Middle frontal gyrus (tissue), 1 donor: ENCODE results near the gene RIMS3.
"Not testable (repeated sequence)": the region's sequence is repeated elsewhere in the genome, so short reads cannot be mapped to it uniquely, and the experiment has no call there.

ENCODE experiments used
- DNase-seq: peaks from one replicate; pipeline ENCODE4 v3.0.0-alpha.2; 2015; ENCODE audit warnings: low spot score; ENCODE audit errors: extremely low spot score

The RIMS3 gene

DNA sequence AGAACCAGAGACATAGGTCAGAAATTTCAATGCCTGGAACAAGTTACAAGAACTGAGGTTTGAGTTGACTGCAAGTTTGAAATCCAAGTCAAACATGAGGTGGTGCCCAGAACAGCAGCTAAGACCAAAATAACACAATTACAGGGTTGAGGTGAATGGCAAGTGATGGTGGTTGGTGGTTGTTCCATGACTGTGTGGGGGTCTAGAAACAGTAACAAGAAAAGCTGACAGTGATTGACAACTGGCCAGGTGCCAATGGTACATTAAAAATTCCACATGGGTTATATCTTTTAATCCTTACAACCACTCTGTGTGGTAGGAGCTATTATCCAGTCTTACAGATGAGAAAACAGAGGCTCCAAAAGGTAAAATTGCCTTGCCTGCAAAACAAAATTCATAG lies 32.0 kb downstream of the RIMS3 start:
- no peak for DNase-seq

DNA sequence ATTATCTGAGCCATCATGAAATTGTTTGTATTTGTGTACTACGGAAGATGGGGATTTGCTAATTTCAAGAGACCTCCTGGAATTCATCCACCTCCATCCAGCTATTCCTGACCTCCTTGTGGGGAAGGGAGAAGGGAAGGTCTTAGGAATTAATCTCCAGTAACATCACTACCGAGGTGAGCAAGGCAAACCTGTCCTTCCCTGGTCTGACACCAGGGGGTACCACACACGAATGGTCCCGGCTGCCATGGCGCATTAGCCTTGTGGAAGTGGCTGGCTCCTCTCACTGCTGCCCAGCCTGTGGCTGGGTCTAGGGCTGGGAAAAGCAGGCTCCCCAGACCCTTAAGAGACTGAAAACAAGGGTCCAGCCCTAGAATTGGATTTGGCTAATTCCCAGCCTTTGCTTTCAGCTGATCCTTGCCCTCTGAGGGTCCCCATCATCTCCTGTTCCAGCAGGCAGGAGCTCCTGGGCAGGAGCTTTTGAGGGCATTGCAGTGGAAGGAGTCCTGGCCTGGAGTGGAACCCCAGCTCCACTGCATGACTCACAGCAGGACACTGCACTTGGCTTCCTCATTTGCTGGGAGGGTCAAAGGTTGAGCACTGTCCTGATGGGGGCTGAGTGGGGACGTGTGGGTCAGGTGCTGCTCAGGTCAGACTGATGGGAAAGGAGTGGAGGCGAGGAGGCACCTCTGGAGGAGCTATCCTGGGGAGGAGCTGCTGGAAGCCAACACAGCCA lies 34.8 kb downstream of the RIMS3 start:
- DNase-seq, result no peak

DNA sequence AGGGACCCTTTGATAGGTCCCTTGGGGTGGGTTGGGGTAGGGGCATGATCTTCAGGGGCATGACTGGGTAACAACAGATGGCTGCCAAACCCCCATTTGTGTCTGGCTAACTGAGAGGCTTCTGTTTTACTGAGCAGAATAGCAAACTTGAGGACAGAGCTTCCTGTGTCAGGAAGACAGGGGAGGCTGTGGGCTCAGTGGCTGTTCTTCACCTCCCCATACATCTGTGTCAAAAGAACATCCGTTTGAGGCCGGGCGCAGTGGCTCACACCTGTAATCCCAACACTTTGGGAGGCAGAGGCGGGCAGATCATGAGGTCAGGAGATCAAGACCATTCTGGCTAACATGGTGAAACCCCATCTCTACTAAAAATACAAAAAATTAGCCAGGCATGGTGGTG lies 35.9 kb downstream of the RIMS3 start:
- not testable (repeated sequence) for DNase-seq

DNA sequence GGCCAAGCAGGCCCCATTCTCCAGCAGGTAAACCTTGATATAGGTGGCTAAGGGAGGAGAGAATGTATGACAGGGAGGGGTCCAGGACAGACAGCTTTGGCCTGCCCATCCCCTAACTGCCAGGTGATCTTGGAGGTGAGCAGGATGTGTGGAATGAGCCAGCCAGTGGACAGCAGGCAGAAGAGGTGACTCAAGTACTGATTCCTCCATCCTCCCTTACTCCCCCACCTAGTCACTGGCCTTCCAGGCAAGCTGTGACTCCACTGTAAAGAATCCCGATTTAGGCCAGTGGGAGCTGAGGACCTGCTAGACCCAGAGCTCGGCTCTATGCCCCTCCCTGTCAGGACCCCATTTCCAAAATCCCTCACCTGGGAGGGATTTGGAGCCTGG lies 36.6 kb downstream of the RIMS3 start:
- no peak for DNase-seq

DNA sequence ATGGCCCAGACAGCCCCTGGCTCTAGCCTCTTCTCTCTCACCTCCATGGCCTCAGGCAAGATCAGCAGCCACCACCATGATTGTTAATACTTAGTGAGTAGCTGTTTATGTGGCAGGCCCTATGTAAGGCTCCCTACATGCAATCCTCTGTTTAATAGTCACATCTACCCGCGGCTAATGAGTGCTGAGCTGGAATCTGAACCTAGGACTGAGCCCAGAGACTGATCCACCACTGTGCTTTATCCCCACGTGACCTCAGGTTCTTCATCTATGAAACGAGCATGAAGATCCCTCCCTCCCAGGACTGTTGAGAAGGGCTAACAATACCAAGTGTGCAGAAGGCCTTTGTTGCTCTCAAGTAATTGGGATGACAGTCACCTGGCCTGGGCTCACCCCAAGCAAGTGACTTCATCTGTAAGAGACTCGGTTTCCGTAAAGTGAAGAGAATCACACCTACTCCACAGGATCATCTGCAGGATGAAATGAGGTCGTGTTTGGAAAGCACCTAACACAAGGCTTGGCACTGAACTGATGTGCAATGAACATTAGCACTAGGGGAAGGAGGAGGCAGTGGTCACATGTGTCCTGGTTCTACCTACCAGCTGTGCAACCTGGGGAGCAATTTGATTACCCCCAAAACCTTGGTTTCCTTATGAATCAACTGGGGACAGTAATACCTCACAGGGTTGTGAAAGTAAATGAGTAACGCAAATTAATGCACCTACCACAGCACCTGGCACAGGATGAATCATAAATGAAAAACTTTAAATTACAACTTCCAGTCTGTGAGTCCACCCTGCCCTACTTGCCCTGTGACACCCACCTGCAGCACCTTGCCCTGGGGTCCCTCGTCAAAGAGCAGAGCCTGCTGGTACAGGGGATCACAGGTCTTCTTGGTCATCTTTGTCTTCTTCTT lies 37.2 kb downstream of the RIMS3 start:
- DNase-seq, result no peak

DNA sequence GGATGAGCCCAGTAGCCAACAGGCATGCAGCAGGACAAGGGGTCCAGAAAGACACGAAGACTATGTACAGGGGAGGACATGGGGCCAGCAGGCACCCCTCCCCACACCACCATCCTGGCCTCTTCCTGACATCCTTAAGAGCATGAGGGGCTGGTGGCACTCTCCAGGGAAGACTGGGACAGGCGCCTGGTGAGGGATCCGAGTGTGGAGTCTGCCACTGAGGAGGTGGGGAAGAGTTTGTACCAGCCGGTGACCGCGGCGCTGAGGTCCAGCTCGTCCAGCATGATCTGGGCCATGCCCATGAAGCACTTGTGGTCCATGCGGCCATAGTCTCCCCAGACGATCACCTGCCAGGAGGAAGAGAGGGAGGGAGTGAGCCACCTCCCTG lies 39.1 kb downstream of the RIMS3 start:
- no peak for DNase-seq

DNA sequence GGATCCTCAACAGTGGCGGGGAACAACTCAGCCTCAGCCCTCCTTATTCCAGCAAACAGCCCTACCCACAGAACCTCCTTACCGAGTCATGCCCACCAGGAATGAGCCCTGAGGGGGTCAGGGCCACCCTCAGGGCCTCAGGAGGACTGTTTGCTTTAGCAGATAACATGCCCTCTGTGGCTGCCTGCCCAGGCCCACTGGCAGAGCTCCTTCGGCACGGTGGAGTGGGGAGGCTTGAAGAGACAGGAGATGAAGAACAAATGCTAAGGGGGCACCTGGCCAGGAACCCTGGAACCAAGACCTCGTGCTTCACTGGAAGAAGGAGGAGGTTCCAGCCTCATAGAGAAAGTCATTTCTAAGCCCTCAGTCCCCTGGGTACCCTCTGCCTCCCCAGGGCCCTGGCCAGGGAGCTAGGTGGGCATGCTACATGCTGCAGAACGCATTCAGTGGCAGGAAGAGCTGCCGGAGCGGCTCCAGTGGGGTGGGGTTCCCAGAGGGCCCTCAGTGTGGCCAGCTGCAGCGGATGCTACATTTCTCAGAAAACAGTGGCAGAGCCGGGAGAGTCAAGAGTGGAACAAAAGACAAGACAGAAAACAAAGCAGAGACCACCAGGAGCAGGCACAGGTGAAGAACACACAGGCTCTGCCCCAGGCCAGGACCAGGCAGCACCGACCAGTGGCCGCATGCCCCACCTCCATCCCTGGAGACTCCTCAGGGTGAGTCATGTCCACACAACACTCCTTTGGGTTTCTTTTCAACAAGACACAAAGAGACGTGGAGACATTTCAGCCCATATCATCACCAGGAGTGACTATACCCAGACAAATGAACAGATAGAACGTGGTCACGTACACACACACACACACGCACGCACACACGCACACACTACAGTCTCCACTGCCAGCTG lies 39.8 kb downstream of the RIMS3 start:
- DNase-seq, result no peak

DNA sequence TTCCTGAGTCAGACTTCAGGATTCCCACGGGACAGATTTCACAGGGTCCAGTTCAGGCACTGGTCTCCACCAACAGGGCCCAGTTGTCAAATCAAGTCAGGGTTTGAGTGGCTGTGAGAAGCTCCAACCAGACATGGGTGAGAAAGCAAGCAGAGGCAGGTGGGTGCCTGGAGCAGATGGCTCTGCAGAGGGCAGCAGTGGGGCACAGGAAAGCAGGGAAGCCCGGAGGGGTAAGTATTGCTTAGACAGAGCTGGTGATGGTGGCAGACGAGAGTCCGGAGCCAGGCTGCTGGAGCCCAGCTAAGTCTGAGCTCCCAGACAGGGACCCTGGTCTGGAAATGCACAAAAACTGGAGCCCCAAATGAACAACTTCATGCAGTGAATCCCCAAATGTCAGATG lies 40.4 kb downstream of the RIMS3 start:
- no peak for DNase-seq

DNA sequence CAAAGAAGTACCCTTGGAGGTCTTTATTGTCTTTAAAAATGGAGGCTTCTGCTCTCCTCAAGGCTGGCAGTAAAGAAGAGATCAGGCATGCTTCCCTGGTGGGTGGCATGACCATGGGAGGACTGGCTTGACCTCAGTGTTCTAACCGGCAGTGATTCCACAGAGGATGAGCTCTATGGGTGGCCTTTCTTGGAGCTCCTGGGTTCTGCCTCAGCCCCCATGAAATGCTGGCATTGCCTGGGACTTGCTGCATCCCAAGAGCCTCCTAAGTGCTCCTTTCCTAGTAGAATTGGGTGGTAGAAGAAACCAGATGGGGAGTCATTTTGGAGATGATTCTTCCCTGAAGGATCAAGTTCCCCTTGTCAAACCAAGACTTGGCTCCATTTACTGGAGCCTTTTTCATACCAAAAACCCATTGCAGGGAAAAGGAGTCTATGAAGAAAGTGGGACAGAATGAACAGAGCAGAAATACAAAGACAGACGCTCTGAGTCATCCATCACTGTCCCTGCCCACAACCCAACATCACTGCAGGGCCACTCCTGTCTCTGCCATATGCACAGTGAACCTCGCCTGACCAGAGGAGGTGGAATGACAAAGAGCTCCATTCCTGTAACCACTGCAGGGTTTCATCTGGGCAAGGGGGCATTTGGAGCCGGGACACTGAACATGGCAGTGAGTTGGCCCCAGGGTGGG lies 42.4 kb downstream of the RIMS3 start:
- peak; percentile 42 for DNase-seq

DNA sequence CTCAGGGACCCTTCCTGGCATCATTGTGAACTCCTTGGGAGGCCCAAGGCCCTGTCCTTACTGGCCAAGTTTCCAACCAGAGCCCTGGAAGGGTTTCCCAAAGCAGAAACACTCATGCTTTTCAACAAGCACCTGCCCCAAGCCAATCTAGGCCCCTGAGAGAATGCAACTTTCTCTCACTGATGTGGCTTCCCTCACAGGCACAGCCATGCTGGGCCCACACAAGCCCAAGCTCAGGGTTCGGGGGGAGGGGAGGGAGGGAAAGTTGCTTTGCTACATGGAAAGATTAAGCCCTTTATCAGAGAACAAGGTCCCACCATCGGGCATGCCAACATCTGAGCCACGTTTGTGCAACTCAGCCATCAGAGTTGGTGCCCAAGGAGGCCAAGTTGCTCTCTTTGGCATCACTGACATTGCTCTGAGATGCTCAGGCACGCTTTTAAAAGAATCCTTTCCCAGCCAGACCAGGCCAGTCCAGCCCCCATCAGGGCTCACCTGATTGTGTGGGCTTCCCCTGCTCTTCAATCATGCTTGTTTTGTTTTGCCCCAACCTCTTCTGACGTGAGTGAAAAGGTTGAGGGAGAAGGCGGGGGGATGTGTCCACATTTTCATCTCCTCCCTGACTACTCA lies 43.5 kb downstream of the RIMS3 start:
- DNase-seq, result no peak

DNA sequence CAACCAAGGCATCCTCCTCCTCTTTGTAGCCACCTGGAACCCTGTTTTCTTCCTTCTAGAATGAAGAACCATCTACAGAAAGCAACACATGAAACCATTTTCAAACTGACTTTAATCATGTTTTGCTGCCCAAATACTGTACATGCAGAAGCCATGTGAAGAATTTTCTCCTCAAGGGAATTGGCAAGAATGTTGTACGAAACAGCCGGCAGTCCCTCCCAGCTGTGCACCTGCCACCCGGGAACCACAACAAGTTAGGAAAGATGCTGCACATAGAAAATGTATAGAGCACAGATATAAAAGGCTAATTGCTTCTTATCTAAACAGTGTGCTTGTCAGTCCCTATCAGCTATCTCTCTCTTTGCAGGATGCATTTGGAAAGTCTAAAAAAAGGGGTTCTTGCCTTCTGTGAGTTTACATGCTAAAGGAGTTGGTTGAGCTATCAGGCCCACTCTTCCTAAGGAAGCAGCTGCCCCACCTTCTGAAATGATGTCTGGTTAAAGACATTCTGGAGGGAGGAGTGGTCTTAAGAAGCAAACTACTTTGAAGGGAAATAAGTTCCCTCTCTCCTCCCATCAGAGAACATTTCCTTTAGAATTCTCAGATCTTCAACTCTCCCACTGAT lies 44.8 kb downstream of the RIMS3 start:
- no peak for DNase-seq

DNA sequence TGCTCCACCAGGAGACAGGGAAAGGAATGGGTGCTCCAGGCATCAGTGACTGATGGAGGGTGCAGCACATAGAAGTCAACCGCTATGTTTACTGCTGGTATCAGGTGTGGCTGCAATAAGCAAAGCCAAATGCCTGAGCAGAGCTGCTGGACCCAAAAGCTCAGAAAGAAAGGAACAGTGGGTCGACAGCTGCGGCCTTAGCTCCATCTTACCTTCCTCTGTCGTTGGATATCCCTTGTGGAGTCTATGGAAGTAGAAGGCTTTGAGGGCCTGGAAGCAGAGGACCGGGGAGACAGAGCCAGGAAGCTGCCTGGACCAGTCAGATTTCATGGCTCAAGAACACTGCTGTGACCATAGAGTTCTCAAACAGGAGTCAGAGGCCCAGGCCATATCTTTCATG lies 45.3 kb downstream of the RIMS3 start:
- DNase-seq, result no peak

DNA sequence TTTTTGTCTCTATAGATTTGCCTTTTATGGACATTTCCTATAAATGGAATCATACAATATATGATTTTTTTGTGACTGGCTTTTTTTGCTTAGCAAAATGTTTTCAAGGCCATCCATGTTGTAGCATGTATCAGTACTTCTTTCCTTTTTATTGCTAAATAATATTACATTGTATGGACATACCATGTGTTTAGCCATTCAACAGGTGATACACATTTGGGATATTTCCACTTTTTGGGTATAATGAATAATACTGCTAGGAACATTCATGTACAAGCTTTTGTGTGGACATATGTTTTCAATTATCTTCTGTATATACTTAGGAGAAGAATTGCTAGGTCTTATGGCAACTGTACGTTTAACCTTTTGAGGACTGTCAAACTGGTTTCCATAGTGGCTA lies 47.4 kb downstream of the RIMS3 start:
- no peak for DNase-seq

DNA sequence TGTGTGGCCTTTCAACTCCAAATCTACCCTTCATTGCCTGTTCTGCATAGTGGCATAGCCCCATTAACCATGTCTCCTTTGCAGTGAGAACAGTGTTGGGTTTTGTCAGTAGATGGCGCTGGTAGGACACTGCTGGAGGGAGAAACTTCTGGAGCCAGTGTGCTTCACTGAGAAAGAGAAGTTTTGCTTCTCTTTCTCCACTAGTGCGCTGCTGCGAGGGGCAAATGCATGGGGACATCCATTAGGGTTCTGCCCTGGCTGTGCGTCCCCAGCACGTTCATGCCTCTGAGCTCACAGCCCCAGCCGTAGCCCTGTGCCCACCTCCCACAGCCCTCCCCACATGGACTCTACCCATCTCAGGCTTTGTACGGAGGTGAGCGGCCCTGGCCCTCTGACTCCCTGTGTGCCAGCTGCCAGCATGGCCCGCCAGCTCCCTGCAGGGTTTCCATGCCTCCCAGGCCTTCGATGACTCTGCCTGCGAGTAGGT lies 53.1 kb downstream of the RIMS3 start:
- DNase-seq, result peak; percentile 70

DNA sequence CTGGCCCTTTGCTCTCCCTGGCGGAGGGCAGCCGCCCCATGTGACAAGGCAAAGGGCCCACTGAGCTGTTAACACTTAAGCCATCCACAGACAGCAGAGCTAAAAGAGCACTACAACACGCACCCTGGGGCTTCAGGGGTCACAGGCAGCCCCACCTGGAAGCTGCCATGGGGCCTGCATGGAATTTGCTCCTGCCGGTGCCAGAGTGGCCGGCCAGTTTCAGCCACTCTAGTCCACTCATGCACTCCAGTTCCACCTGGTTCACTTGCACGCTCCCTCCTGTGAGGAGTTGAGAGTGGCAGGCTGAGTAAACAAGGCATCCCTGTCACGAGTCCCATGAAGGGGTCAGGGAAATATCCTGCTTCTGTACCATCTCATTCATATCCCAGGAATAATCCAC lies 55.3 kb downstream of the RIMS3 start:
- DNase-seq, result no peak

DNA sequence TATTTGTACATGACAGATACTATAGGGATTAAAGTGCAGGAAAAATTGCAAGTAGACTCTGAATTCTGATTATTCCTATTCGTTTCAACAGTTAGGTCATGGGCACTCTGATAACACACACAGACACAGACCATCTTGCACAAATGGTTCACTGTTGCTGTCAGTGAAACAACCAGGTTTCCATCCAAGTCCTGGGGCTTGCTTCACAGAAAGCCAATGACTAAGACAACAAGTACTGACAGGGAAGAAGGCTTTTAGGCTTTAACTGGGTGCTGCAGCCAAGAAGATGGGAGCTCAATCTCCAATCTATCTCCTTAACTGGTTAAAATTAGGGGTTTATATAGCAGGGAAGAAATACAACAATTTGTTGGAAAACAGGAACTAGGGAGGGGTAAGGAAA lies 57.6 kb downstream of the RIMS3 start:
- DNase-seq, result no peak

DNA sequence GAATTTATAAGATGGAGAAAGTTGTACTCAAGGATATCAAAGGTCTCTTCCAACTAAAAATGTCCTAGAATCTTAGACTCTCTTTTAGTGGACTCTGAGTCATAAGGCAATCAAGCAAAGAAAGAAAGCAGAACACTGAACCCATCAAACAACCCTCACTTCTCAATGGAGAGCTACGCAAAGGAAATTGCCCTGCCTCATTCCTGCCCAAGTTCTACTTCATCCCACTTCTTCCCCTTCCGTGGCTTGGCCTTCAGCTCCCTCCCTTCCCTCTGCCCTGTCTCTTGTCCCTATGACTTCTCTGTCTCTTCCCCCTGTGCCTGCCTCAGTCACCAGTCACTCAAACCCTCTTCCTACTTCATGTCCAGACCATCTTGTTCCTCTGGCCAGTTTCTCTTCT lies 58.5 kb downstream of the RIMS3 start:
- DNase-seq, result no peak

DNA sequence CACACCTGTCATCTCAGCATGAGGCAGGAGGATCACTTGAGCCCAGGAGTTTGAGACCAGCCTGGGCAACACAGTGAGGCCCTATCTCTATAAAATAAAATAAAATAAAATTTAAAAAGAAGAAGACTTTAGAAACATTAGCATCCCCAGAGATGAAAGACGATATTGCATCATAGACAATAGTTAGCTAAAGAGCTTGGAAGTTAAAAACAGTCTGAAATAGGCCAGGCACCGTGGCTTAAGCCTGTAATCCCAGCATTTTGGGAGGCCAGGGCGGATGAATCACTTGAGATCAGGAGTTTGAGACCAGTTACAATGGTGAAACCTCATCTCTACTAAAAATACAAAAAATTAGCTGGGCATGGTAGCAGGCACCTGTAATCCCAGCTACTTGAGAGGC lies 59.3 kb downstream of the RIMS3 start:
- no peak for DNase-seq

DNA sequence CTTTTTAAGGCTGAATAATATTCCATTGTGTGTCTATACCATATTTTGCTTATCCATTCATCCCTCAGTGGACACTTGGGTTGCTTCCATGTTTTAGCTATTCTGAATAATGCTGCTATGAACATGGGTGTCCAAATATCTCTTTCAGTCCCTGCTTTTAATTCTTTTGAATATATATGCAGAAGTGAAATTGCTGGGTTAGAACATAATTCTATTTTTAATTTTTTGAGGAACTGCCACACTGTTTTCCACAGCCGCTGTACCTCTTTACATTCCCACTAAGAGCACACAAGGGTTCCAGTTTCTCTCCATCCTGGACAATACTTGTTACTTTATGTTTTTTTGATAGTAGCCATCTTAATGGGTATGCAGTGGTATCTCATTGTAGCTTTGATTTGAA lies 65.6 kb downstream of the RIMS3 start:
- no peak for DNase-seq

DNA sequence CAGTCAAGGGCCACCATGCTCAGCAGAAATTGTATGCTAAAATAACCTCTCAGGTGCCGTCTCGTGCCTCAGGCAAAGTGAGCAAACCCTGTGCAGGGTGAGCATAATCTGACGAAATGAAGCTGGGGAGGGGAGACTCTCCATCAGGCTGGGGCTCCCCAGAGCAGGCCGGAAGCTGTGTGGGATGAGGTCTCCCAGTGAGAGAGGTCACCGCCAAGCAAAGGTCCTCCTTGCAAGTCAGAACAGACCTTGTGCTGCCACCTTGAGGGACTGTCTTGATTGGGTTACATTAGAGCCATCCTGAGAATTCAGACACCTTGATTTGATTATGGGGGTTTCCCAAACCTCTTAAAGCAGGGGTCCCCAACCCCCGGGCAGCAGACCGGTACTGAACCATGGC lies 69.9 kb downstream of the RIMS3 start:
- DNase-seq, result no peak
